DMS 273 (cell line): Measurements from ENCODE around the gene MS4A2.
"Not testable (repeated sequence)": the region's sequence is repeated elsewhere in the genome, so short reads cannot be mapped to it uniquely, and the experiment has no call there.

Source experiments
- DNase-seq: peaks from one replicate; lab custom pipeline; 2025; ENCODE audit not compliant: unreplicated experiment; lab: John Stamatoyannopoulos, UW

The MS4A2 gene

DNA sequence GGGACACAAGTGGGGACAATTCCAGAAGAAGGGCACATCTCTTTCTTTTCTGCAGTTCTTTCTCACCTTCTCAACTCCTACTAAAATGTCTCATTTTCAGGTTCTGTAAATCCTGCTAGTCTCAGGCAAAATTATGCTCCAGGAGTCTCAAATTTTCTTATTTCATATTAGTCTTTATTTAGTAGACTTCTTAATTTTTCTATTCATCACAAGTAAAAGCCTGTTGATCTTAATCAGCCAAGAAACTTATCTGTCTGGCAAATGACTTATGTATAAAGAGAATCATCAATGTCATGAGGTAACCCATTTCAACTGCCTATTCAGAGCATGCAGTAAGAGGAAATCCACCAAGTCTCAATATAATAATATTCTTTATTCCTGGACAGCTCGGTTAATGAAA is at the start of gene MS4A2:
TSS of gene MS4A2 (plus strand) at position 301 of the 400 bp plus-strand sequence. CDS start 102 bp downstream, outside the sequence.
- DNase-seq: no peak

DNA sequence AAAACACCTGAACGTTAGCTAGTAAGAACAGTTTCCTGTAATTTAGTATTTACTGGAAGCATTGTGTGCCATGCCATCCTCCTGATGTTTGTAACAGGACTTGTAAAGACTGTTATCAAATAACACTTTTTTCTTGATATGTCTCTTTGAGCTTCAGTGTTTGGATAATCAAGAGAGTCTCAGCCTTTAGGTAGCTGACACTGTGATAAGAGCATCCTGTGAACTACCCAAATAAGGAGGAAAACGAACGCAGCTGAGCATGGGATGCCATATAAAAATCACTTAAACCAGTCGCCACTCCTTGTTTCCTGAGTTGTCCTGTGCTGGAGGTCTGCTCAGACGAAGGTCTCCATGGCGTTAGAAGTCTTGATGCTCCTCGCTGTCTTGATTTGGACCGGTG is 48.4 kb upstream of the MS4A2 start, which contains the start of gene OOSP2:
TSS of gene OOSP2 (plus strand) at position 301 of the 400 bp plus-strand sequence. CDS start at position 352, 51 bp downstream.
- no peak for DNase-seq

DNA sequence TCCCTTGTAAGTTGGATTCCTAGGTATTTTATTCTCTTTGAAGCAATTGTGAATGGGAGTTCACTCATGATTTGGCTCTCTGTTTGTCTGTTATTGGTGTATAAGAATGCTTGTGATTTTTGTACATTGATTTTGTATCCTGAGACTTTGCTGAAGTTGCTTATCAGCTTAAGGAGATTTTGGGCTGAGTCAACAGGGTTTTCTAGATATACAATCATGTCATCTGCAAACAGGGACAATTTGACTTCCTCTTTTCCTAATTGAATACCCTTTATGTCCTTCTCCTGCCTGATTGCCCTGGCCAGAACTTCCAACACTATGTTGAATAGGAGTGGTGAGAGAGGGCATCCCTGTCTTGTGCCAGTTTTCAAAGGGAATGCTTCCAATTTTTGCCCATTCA is 38.0 kb upstream of the MS4A2 start:
- not testable (repeated sequence) for DNase-seq

DNA sequence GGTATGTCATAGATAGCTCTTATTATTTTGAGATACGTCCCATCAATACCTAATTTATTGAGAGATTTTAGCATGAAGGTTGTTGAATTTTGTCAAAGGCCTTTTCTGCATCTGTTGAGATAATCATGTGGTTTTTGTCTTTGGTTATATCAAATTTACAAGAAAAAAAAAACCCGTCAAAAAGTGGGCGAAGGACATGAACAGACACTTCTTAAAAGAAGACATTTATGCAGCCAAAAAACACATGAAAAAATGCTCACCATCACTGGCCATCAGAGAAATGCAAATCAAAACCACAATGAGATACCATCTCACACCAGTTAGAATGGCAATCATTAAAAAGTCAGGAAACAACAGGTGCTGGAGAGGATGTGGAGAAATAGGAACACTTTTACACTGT is 37.6 kb upstream of the MS4A2 start:
- not testable (repeated sequence) for DNase-seq

DNA sequence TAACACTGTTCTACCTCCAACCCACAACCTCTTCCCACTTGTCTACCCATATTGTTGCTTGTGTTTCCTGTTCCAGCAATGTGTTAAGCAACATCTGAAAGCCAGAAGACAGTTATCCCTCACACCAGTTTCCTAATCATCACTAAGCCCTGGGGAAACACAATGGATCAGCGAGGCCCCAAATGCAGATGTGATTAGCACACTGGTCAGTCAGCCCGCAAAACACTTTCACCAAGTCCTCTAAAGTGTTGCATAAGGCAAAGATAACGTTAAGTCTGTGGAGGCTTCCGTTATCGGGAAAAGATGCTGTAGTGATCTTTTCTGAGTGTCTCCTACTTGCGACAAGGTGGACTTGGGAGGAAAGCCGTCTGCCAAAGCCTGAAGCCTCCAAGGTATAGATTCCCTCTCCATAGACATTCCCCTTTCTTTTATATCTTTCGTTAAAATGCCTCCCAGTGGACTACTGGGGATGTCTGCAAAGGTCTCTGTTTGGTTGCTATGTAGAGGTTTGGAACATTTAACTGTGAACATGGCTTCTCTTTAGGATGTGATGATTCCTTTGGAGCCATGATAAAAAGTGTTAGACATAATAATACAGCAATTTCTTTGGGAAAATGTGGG is 32.0 kb upstream of the MS4A2 start, which contains the start of gene MS4A3:
TSS of gene MS4A3 (plus strand) at position 317 of the 621 bp plus-strand sequence. CDS start 4,496 bp downstream, outside the sequence.
- no peak for DNase-seq

DNA sequence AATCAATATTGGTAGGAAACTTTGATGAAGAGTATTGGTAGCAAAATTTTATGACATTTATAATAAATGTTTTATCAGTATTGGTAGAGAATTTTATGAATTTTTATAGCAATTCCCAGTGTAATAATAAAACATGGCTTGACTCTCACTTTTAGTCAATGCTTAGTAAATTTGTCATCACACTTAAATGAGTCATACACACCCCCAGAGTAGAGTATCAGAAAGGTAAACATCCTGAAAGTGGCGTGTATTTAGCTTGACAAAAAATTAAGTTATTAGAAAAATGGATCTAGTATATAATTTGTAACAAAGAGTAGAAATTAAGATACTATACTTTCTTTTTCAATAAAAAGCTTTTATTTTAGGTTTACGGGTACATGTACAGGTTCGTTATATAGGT is 29.4 kb upstream of the MS4A2 start:
- DNase-seq: no peak

DNA sequence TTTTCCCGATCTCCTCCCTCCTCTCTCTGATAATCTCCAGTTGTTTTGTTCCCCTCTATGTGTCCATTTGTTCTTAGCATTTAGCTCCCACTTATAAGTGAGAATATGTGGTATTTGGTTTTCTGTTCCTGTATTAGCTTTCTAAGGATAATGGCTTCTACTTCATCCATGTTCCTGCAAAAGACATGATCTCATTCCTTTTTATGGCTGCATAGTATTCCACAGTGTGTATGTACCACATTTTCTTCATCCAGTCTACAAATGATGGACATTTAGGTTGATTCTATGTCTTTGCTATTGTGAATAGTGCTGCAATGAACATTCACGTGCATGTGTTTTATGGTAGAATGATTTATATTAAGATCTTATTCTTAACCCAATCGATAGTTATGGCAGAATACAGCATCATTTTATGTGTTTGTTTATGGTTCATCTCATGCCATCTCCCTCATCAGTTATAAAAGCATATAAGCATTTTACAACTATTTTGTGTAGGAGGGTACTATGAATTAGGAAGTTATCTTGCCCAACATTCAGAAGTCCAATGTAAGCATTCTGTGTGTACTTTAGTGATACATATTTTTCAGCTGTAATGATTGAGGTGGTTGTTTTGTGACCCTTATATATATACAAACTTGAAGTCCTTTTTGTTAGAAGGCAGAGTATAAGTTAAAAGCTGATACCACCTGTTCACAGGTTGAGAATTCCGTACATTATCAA is 28.8 kb upstream of the MS4A2 start:
- no peak for DNase-seq

DNA sequence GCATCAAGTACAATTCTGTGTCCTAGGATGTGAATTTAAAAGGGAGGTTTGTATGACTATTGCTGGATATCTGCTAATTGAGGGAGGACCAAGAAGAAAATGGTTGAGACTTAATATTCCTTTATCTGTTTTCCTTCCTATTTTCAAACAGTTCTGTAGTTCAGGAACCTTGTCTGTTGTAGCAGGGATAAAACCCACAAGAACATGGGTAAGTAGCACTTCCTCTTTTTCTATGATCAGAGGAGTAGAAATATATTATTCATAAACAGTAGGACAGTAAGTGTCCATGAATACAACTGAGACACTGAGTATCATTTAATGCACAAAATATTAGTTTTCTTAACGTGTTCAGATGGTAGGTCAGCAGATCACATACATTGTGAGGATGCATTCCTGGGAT is 24.4 kb upstream of the MS4A2 start:
- no peak for DNase-seq

DNA sequence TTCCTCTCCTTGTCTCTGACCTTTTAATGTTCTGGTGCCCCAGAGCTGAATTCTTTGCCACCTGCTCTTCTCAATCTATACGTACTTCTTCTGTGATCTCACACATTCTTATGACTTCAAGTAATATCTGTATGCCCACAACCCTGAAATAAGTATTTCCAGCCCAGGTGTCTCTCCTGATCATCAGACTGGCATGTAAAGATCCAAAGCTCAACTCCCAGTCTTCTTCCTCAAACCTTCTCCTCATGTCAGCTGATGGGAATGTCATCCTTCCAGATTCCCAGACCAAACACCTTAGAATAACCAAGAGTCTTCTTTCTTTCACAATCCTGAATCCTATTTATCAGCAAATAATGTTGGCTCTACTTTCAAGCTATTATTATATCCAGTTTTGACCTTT is 22.7 kb upstream of the MS4A2 start:
- DNase-seq: no peak

DNA sequence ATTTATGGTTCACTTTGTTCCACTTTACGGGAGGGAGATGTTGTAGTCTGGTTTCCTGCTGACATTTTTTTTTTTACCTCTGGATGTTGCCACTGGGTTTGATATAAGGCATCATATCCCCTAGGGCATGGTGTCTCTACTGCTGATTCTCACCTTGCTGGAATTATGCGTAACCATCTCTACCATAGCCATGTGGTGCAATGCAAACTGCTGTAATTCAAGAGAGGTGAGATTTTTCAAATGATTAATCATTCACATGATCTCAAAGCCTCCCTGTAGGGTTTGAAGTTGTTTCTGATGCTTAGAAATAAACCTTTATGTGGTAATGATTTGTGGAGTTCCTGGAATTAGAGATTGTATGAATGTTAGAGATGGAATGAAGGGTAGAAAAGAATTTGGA is 19.0 kb upstream of the MS4A2 start:
- no peak for DNase-seq

DNA sequence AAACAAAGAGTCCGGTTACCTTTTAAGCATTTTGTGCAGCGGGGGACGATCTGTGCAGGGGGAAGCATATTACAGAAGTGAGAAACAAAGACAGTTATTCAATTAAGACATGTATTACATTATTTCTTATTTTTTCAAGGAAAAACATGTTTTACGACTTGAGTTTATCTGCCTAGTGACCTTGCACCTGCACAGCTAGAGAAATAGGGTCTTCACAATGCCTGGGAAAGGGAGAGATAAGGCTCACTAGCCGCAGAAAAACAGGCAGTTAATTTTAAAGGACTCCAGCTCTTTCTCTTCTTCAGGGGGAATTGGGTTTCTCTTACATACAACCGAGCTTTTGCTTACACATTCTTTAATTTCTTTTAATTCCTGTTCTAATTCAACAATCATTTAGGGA is 16.8 kb upstream of the MS4A2 start:
- DNase-seq: not testable (repeated sequence)

DNA sequence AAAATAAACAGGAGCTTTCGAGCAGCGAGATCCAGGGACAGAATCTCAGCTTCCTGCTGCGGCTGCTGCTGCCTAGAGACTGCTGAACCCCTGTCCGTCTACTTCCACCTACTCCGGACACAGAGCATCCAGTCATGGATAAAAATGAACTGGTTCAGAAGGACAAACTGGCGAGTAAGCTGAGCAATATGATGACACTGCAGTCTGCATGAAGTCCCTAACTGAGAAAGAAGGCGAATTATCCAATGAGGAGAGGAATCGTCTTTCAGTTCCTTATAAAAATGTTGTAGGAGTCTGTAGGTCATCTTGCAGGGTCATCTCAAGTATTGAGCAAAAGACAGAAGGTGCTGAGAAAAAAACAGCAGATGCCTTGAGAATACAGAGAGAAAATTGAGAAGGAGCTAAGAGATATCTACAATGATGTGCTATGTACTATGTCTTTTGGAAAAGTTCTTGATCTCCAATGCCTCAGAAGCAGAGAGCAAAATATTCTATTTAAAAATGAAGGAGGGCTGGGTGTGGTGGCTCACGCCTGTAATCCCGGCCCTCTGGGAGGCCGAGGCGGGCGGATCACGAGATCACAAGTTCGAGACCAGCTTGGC is 11.1 kb upstream of the MS4A2 start:
- no peak for DNase-seq

DNA sequence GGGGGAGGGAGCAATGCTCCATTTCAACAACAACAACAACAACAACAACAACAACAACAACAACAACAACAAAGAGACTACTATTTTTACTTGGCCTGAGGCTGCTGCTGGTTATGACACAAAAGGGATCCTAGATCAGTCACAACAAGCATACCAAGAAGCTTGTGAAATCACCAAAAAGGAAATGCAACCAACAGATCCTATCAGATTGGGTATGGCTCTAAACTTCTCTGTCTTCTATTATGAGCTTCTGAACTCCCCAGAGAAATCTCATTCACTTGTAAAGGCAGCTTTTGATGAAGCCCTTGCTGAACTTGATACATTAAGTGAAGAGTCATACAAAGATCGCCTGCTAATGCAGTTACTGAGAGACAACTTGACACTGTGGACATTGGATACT is 10.5 kb upstream of the MS4A2 start:
- DNase-seq: no peak

DNA sequence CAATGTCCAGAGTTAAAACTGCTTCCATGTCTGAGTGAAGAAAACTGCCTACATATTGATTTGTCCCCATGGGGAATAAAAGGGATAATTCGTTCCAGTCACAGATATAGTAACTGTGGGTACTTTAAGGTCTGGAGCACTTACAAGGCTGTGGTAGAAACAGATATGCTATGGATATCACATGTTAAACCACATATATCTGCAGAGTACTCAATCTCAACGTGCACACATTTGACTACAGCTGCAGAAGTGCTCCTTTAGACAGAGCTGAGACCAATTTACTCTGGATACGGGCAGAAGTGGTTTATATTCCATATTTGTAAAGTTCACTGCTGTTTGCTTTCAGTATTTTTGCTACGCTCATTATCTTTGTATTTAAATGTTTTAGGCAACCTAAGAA is 9.7 kb upstream of the MS4A2 start:
- DNase-seq: no peak

DNA sequence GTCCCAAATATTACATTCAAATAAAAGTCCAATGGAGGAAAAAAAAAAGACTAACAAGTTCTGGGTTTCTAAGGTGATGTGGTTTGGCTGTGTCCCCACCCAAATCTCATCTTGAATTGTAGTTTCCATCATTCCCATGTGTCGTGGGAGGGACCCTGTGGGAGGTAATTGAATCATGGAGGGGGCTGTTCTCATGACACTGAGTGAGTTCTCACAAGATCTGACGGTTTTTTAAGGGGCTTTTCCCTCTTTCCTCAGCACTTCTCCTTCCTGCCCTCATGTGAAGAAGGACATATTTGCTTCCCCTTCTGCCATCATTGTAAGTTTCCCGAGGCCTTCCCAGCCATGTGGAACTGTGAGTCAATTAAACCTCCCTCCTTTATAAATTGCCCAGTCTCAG is 7.9 kb upstream of the MS4A2 start:
- DNase-seq: no peak

DNA sequence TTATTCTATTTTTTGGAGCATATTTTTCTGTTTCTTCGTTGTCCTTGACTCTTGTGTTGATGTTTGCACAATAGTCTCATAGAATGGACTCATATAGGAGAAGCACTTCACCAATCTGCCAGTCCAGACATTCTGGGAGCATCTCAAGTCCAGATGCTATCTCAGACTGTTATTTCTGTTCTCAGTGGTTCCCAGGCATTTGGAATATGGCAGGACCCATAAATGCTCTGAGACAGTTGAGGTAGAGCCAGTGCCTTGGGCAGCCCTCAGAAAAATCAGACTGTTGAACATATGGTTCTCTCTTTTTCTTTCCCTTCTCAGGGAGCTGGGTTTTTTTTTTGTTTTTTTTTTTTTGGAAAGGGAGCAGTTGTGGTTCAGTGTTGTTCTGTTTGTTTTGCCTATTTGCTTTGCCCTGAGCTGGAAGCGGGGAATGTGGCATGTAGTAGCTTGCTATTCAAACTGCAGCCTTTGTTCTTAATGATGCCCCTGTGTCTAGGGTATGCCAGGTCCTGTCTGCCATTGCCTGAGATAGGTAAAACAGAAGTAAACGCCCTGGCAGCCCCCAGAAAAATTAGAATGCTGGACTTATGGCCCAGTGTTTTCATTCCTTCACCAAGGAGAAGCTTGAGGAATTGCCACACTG is 3.7 kb upstream of the MS4A2 start:
- no peak for DNase-seq

DNA sequence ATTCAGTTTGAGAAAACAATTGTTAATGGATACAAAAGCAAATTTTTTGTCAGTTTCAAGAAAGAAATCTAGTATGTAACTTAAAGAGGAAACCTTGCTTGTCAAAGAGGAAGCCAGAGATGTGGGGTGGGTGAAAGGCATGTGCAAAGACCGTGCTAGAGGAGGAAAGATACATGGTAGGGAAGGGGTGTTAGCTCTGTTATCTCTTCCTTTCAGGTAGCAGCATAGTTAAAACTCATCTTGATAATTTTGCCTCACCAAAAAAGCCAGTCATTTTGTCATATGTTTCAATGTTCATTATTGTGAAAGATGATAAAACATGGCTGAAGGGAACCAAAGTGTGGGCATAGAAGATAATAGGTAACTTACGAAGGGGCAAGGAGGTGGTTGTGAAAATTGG is 2.6 kb upstream of the MS4A2 start:
- no peak for DNase-seq

DNA sequence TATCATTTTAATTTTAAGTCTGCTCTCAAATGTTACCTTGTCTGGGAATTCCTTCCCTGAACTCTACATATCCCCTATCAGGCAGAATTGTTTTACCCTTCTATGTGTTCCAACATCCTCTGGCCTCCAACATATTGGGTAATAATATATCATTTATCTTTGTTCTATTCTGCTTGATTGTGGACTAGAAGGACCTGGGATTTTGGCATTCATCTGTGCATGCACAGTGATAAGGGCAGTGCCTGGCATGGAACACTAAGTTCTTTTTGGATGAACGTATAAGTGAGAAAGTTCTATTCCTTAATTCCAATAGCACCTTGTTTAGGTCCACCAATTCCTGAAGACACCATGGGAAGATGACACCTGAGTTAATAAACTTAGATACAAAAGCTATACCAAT is 1.2 kb upstream of the MS4A2 start:
- no peak for DNase-seq

DNA sequence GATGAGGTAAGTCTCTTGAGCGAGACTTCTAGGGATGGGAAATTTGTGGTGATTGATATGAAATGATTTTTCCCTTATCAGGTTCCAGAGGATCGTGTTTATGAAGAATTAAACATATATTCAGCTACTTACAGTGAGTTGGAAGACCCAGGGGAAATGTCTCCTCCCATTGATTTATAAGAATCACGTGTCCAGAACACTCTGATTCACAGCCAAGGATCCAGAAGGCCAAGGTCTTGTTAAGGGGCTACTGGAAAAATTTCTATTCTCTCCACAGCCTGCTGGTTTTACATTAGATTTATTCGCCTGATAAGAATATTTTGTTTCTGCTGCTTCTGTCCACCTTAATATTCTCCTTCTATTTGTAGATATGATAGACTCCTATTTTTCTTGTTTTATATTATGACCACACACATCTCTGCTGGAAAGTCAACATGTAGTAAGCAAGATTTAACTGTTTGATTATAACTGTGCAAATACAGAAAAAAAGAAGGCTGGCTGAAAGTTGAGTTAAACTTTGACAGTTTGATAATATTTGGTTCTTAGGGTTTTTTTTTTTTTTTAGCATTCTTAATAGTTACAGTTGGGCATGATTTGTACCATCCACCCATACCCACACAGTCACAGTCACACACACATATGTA is 7.1 kb downstream of the MS4A2 start:
- DNase-seq: no peak

DNA sequence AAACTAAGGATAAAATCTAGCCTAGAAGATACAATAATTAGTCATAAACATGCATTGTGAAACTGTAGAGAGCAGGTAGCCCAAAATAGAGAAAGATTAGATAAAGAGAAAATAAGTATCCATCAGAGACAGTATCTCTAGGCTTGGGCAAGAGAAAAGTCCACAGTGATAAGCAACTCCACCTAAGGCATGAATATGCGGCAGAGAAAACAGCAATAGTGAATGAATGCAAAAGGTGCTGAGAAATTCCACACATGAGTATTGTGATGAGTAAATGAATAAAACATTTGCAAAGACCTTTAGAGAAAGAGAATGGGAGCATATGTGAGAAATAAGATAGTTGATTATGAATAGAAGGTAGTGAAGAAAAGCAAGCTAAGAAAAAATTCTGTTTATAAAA is 8.7 kb downstream of the MS4A2 start:
- DNase-seq: no peak

DNA sequence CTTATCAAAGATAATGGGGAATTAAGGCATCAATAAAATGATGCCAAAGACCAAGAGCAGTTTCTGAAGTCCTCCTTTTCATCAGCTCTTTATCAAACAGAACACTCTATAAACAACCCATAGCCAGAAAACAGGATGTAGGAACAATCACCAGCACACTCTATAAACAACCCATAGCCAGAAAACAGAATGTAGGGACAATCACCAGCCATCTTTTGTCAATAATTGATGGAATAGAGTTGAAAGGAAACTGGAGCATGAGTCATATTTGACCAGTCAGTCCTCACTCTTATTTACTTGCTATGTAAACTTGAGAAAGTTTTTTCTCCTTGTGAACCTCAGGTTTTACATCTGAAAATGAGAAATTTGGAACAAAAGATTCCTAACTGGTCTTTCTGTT is 10.0 kb downstream of the MS4A2 start:
- no peak for DNase-seq
